Measurements from ENCODE around the gene EFHD2.
A peak's percentile ranks its signal among the peaks of the same experiment; 100 is the strongest.
"Not testable (repeated sequence)": the region's sequence is repeated elsewhere in the genome, so short reads cannot be mapped to it uniquely, and the experiment has no call there.

Gene EFHD2

GRCh38 chr1:15412175-15412800, 2.6 kb downstream of the EFHD2 start:
- DNase-seq: no peak

GRCh38 chr1:15412843-15413242, 3.2 kb downstream of the EFHD2 start:
- DNase-seq: no peak

- DNase-seq: no peak
These were observed 4.1 kb downstream of the EFHD2 start for GRCh38 chr1:15413563-15414444.

GRCh38 chr1:15414445-15414983, 4.8 kb downstream of the EFHD2 start:
- no peak for DNase-seq

GRCh38 chr1:15417059-15417934, 7.6 kb downstream of the EFHD2 start:
- DNase-seq: peak; percentile 71

GRCh38 chr1:15418806-15419515, 9.3 kb downstream of the EFHD2 start:
- DNase-seq: no peak

- DNase-seq: no peak
These were observed 11.3 kb downstream of the EFHD2 start for GRCh38 chr1:15420853-15421465.

GRCh38 chr1:15422871-15423270, 13.2 kb downstream of the EFHD2 start:
- no peak for DNase-seq

GRCh38 chr1:15423355-15424077, 13.8 kb downstream of the EFHD2 start:
- DNase-seq: no peak

- no peak for DNase-seq
These were observed 14.5 kb downstream of the EFHD2 start for GRCh38 chr1:15424146-15424667.

- DNase-seq: no peak
These were observed 15.3 kb downstream of the EFHD2 start for GRCh38 chr1:15424981-15425380.

- no peak for DNase-seq
These were observed 15.8 kb downstream of the EFHD2 start for GRCh38 chr1:15425521-15425920.

GRCh38 chr1:15425958-15426357, 16.3 kb downstream of the EFHD2 start:
- DNase-seq: no peak

- peak; percentile 58 for DNase-seq
These were observed 17.0 kb downstream of the EFHD2 start for GRCh38 chr1:15426492-15427279.

GRCh38 chr1:15427280-15427666, 17.6 kb downstream of the EFHD2 start:
- no peak for DNase-seq

- not testable (repeated sequence) for DNase-seq
These were observed 18.6 kb downstream of the EFHD2 start for GRCh38 chr1:15428252-15428651.

- no peak for DNase-seq
These were observed 19.2 kb downstream of the EFHD2 start for GRCh38 chr1:15428815-15429435.

GRCh38 chr1:15429701-15430149, 20.0 kb downstream of the EFHD2 start:
- no peak for DNase-seq

All from fibroblast of skin of back (primary cell).